ENCODE data around the gene CD96. TPM values are rescaled to one million over a fixed set of nuclear protein-coding genes. Genes with fewer than 3 reads are reported as not detected.
A peak's percentile ranks its signal among the peaks of the same experiment; 100 is the strongest.

Gene CD96
- total RNA-seq, 1 experiment from 2014 or later: not detected

- Histone ChIP-seq H2AFZ (ENCODE audit: low read length) (no peak overlapping the region), H3K14ac (ENCODE audit: insufficient read depth, low read length) (no peak overlapping the region), H2BK15ac (ENCODE audit: low read depth, low read length) (no peak overlapping the region), H3K9ac (ENCODE audit: extremely low read depth, insufficient read length, low read length) (no peak overlapping the region), H4K8ac (replicated peaks; ENCODE audit: insufficient read length, low read depth, low read length) (no peak overlapping the region), H2BK20ac (ENCODE audit: low read depth, low read length, poor library complexity, severe bottlenecking) (no peak overlapping the region), H3K23ac (ENCODE audit: insufficient read length, low read depth, low read length) (no peak overlapping the region), H3T11ph (ENCODE audit: low read length) (no peak overlapping the region), H3K27ac (ENCODE audit: insufficient read length, low read depth, low read length) (no peak overlapping the region), H2BK12ac (ENCODE audit: insufficient read length, low read depth, low read length) (no peak overlapping the region), H4K20me1 (ENCODE audit: control insufficient read depth, insufficient read depth, insufficient read length) (no peaks in the 10 kb centered on the region), H3K23me2 (ENCODE audit: insufficient read length, low read depth, low read length, poor library complexity, severe bottlenecking) (no peaks in the 10 kb centered on the region), H3K27me3 (ENCODE audit: insufficient read depth, low read length) (no peaks in the 10 kb centered on the region), H3K18ac (ENCODE audit: insufficient read length, low read depth, low read length) (no peak overlapping the region), H3K4me2 (ENCODE audit: insufficient read depth, insufficient read length, low read length) (no peak overlapping the region), H4K91ac (ENCODE audit: insufficient read length, low read depth, low read length) (no peak overlapping the region), H3K9me3 (ENCODE audit: control insufficient read depth, low read depth, low read length) (no peaks in the 10 kb centered on the region), H3K79me2 (ENCODE audit: insufficient read depth, low read length) (no peaks in the 10 kb centered on the region), H2BK120ac (ENCODE audit: low read depth, low read length, poor library complexity, severe bottlenecking) (no peak overlapping the region), H2AK5ac (ENCODE audit: insufficient read length, low read length) (no peak overlapping the region), H3K56ac (ENCODE audit: insufficient read length, low read depth, low read length) (no peak overlapping the region), H3K79me1 (ENCODE audit: insufficient read depth, low read depth, low read length, poor library complexity, severe bottlenecking) (no peaks in the 10 kb centered on the region), H3K4me1 (ENCODE audit: insufficient read depth, low read length) (no peaks in the 10 kb centered on the region), H4K5ac (ENCODE audit: insufficient read length, low read depth, low read length) (no peak overlapping the region), H2BK5ac (ENCODE audit: insufficient read length, low read length) (no peak overlapping the region), H3K4ac (ENCODE audit: low read depth, low read length) (no peak overlapping the region)
- H3K9me3 Mint-ChIP-seq: peaks cover 15 to 16% of the 10 kb centered on the region in 2 experiments; a peak in 4 of 5 replicates
- peaks cover 0 to 17% (median 0%) of the 10 kb centered on the region in 3 experiments; a peak in 3 of 7 replicates for H3K36me3 Mint-ChIP-seq (ENCODE audit: insufficient read depth in 1 of 3, low read depth in 3 of 3)
- no peak overlapping the region for H3K4me3 Mint-ChIP-seq
- H3K27ac Mint-ChIP-seq: peak overlapping the region in 2 of 3 experiments; percentile 38 to 88; a peak in 4 of 7 replicates
- WGBS (ENCODE audit: extremely low coverage, insufficient read length, low lambda C conversion rate): no CpG with 5 or more reads among the region's 4 CpGs
- no peak for DNase-seq
- no peaks in the 10 kb centered on the region for H3K27me3 Mint-ChIP-seq (ENCODE audit: low read depth)
- H3K4me1 Mint-ChIP-seq: peaks cover 3% of the 10 kb centered on the region in 2 experiments; a peak in 3 of 4 replicates
- TF ChIP-seq CTCF (conservative IDR thresholded peaks at IDR 0.05): no peak
These were observed 97.3 kb downstream of the CD96 start for GRCh38 chr3:111639316-111639715.
